ENCODE data around the gene FEM1B. TPM values are rescaled to one million over a fixed set of nuclear protein-coding genes. Genes with fewer than 3 reads are reported as not detected.

The FEM1B gene
- total and polyA plus RNA-seq, 2 of the 8 experiments (the other 6 are each of a cell fraction or from before 2014, with no cell fraction given) = 36.1 to 83.8 TPM

- Histone ChIP-seq H3K23ac (ENCODE audit: insufficient read length) (no peak overlapping the region), H3K36me3 (ENCODE audit: control insufficient read depth in 2 of 4, insufficient read depth in 4 of 4, low read length in 3 of 4) (no peaks in the 10 kb centered on the region), H3K4me1 (replicated peaks in 1 of 4; ENCODE audit: control insufficient read depth in 3 of 4, insufficient read depth in 4 of 4, low read length in 3 of 4) (peaks cover 7 to 23% (median 17%) of the 10 kb centered on the region in 4 experiments), H4K20me1 (replicated peaks in 1 of 2; ENCODE audit: control insufficient read depth in 1 of 2, insufficient read depth in 2 of 2, low read length in 2 of 2) (no peaks in the 10 kb centered on the region), H3K27ac (ENCODE audit: low read depth, low read length) (no peak overlapping the region), H4K8ac (ENCODE audit: extremely low read depth, insufficient read depth, low read length) (0 out of 2 replicates have a peak overlapping the region, but pooled peaks have one; percentile 19), H3K4me3 (ENCODE audit: extremely low read depth in 1 of 4, insufficient read depth in 2 of 4, low read depth in 3 of 4, low read length in 4 of 4) (no peak overlapping the region), H2BK5ac (ENCODE audit: low read depth, low read length) (peak overlapping the region; percentile 28; the same call in 1 of the 2 replicates), H3K4ac (replicated peaks; ENCODE audit: insufficient read length, low read depth, low read length) (no peak overlapping the region), H3K56ac (replicated peaks; ENCODE audit: insufficient read length, low read depth, low read length) (no peak overlapping the region), H3K79me1 (ENCODE audit: low read depth, low read length) (no peaks in the 10 kb centered on the region), H3K79me2 (ENCODE audit: control insufficient read depth in 1 of 2, insufficient read depth in 2 of 2, low read length in 2 of 2) (no peaks in the 10 kb centered on the region), H3K23me2 (ENCODE audit: low read depth, low read length) (no peaks in the 10 kb centered on the region; the same call in 1 of the 2 replicates), H3K27me3 (replicated peaks in 1 of 4; ENCODE audit: control insufficient read depth in 3 of 4, extremely low read depth in 1 of 4, insufficient read depth in 3 of 4, low read length in 3 of 4) (no peaks in the 10 kb centered on the region), H2BK20ac (ENCODE audit: low read length) (no peak overlapping the region; the same call in 1 of the 2 replicates), H4K5ac (ENCODE audit: insufficient read length, low read depth, low read length) (no peak overlapping the region), H2BK15ac (ENCODE audit: low read length) (peak overlapping the region; percentile 3; the same call in 1 of the 2 replicates), H2BK12ac (ENCODE audit: low read depth, low read length) (peak overlapping the region; percentile 78; the same call in 1 of the 2 replicates), H3K18ac (ENCODE audit: extremely low read depth, low read length) (peak overlapping the region; percentile 36), H2AFZ (ENCODE audit: low read length) (0 out of 2 replicates have a peak overlapping the region, but pooled peaks have one; percentile 3), H3K9me3 (ENCODE audit: insufficient read depth in 2 of 2, low read depth in 1 of 2, low read length in 1 of 2) (no peaks in the 10 kb centered on the region), H2AK5ac (ENCODE audit: low read depth, low read length) (no peak overlapping the region), H4K91ac (replicated peaks; ENCODE audit: insufficient read length, low read length) (peak overlapping the region; percentile 78), H3K9ac (replicated peaks in 1 of 4; ENCODE audit: extremely low read depth in 1 of 4, low read depth in 3 of 4, low read length in 3 of 4) (no peak overlapping the region), H3K4me2 (ENCODE audit: insufficient read depth in 1 of 2, low read depth in 2 of 2, low read length in 2 of 2) (no peak overlapping the region; a peak in 1 of 4 replicates), H2BK120ac (replicated peaks; ENCODE audit: low read depth, low read length) (no peak overlapping the region), H3K14ac (ENCODE audit: insufficient read length) (no peak overlapping the region)
- FAIRE-seq (peak; percentile 62), DNase-seq (ENCODE audit: low read depth in 1 of 2, low spot score in 2 of 2) (peak in 1 of 2 experiments; percentile 63)
- ChIA-PET POLR2A (ENCODE audit: partially characterized antibody) (interaction anchor here (0.7 to 4.6 kb wide), 9 partner anchors 11 to 83 kb away, joined by 3 to 37 read pairs (median 3); partner anchors contain the start of gene FEM1B), CTCF (ENCODE audit: partially characterized antibody) (interaction anchor here (0.6 to 9.0 kb wide), 28 partner anchors 8 to 421 kb away, joined by 3 to 199 read pairs (median 4); partner anchors contain the start of gene CLN6)
- WGBS, 2 experiments (ENCODE audit: extremely low coverage in 1 of 2, insufficient coverage in 1 of 2, insufficient read length in 1 of 2, insufficient replicate concordance in 2 of 2, low coverage in 1 of 2, low lambda C conversion rate in 2 of 2, missing lambda C conversion rate in 1 of 2) = 78% methylated on average over 15 of the region's 15 CpGs; no CpG with 5 or more reads in 1 of the 2 experiments
- TF ChIP-seq KDM4A (IDR thresholded peaks at IDR 0.05; ENCODE audit: low read depth, low read length, severe bottlenecking) = no peak
- TF ChIP-seq TAF7 (optimal IDR thresholded peaks at IDR 0.05; ENCODE audit: borderline replicate concordance, low read depth, low read length) = no peak
- no peak for TF ChIP-seq YY1 (IDR thresholded peaks at IDR 0.05; ENCODE audit: low read depth, low read length)
- TF ChIP-seq SP4 (IDR thresholded peaks at IDR 0.05; ENCODE audit: low read length) = no peak
- no peak for TF ChIP-seq CBX5 (IDR thresholded peaks at IDR 0.05; ENCODE audit: low read depth, low read length)
- TF ChIP-seq RAD21 (IDR thresholded peaks at IDR 0.05 in 1 of 2, conservative IDR thresholded peaks at IDR 0.05 in 1 of 2; ENCODE audit: low read depth in 2 of 2, low read length in 2 of 2) = peak; percentile 31 to 55
- no peak for TF ChIP-seq GABPA (IDR thresholded peaks at IDR 0.05; ENCODE audit: borderline replicate concordance, insufficient read depth, low read length)
- TF ChIP-seq USF2 (IDR thresholded peaks at IDR 0.05; ENCODE audit: low read length) = no peak
- no peak for TF ChIP-seq ATF3 (IDR thresholded peaks at IDR 0.05; ENCODE audit: insufficient read depth, low read depth, low read length)
These were observed 27.2 kb downstream of the FEM1B start for GRCh38 chr15:68304589-68305337.

All from H1 (cell line).